ENCODE results near the gene ZCCHC2. TPM values are rescaled to one million over a fixed set of nuclear protein-coding genes. Genes with fewer than 3 reads are reported as not detected.

ZCCHC2 gene
- total and polyA plus RNA-seq, 4 donors, result 7.1 to 25.4 (median 10.8) TPM

DNA sequence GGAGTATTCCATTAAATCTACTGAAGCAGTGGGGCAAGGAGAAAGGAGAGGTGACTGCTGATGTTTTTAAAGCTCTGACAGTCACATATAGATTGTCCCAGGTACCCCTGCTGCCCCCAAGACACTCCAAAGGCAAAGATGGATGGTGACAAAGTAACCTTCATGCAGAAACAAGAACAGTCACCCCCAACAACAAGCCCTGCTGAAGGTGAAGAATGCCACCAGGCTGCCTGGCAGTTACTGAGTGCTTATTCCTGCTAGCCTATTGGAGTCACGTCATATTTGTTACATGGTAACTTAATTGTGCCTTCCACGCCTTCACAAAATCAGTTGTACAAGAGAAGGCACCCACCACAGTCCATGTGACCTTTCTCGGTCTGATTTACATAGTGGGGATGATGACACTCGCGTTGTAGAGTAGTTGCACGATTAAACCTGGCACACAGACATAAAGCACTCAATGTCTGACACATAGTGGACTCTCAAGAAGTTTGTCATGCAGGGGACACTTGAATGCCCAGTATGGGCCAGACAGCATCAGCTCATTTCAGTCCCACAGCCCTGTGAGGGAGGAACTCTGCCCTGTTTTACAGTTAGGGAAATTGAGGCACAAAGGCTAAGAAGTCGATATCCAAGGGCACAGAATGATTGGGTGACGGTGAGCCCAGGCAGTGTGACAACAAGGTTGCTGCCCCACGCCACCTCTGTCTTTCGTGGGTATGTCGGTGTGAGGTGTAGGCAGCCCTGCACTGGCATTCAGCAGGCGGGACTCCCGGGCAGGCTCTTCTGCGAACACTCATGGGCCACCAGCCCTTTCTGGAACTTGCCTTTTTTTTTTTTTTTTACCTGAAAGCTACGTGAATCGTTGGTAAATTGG is 62.7 kb downstream of the ZCCHC2 start:
- Histone ChIP-seq H3K4me1 (ENCODE audit: control insufficient read depth in 4 of 4, insufficient read depth in 4 of 4, low read length in 3 of 4) (peaks cover 0 to 20% (median 10%) of the 10 kb centered on the region in 4 donors), H3K9ac (ENCODE audit: low read depth in 1 of 2, low read length in 2 of 2) (no peak overlapping the region), H3K4me3 (ENCODE audit: low read depth in 1 of 3, low read length in 3 of 3) (no peak overlapping the region), H3K27me3 (ENCODE audit: control insufficient read depth in 4 of 4, insufficient read depth in 4 of 4, low read length in 3 of 4) (no peaks in the 10 kb centered on the region), H3K9me3 (ENCODE audit: control insufficient read depth in 4 of 4, low read length in 3 of 4) (no peaks in the 10 kb centered on the region), H3K36me3 (ENCODE audit: control insufficient read depth in 4 of 4, insufficient read depth in 3 of 4, low read depth in 1 of 4, low read length in 3 of 4) (peaks cover 0 to 6% (median 2%) of the 10 kb centered on the region in 4 donors), H3K27ac (ENCODE audit: low read depth in 1 of 2, low read length in 2 of 2) (no peak overlapping the region)
- 77% methylated on average over 16 of the region's 16 CpGs for WGBS
- peak; percentile 27 for DNase-seq (ENCODE audit: low spot score)
- no peak for TF ChIP-seq RXRA (IDR thresholded peaks at IDR 0.05)
- no peak for TF ChIP-seq HNF4G (IDR thresholded peaks at IDR 0.05)
- TF ChIP-seq, protein P1, sequence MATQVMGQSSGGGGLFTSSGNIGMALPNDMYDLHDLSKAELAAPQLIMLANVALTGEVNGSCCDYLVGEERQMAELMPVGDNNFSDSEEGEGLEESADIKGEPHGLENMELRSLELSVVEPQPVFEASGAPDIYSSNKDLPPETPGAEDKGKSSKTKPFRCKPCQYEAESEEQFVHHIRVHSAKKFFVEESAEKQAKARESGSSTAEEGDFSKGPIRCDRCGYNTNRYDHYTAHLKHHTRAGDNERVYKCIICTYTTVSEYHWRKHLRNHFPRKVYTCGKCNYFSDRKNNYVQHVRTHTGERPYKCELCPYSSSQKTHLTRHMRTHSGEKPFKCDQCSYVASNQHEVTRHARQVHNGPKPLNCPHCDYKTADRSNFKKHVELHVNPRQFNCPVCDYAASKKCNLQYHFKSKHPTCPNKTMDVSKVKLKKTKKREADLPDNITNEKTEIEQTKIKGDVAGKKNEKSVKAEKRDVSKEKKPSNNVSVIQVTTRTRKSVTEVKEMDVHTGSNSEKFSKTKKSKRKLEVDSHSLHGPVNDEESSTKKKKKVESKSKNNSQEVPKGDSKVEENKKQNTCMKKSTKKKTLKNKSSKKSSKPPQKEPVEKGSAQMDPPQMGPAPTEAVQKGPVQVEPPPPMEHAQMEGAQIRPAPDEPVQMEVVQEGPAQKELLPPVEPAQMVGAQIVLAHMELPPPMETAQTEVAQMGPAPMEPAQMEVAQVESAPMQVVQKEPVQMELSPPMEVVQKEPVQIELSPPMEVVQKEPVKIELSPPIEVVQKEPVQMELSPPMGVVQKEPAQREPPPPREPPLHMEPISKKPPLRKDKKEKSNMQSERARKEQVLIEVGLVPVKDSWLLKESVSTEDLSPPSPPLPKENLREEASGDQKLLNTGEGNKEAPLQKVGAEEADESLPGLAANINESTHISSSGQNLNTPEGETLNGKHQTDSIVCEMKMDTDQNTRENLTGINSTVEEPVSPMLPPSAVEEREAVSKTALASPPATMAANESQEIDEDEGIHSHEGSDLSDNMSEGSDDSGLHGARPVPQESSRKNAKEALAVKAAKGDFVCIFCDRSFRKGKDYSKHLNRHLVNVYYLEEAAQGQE (IDR thresholded peaks at IDR 0.05), result no peak
- TF ChIP-seq FOXA2 (IDR thresholded peaks at IDR 0.05), result no peak
- TF ChIP-seq, protein P2, sequence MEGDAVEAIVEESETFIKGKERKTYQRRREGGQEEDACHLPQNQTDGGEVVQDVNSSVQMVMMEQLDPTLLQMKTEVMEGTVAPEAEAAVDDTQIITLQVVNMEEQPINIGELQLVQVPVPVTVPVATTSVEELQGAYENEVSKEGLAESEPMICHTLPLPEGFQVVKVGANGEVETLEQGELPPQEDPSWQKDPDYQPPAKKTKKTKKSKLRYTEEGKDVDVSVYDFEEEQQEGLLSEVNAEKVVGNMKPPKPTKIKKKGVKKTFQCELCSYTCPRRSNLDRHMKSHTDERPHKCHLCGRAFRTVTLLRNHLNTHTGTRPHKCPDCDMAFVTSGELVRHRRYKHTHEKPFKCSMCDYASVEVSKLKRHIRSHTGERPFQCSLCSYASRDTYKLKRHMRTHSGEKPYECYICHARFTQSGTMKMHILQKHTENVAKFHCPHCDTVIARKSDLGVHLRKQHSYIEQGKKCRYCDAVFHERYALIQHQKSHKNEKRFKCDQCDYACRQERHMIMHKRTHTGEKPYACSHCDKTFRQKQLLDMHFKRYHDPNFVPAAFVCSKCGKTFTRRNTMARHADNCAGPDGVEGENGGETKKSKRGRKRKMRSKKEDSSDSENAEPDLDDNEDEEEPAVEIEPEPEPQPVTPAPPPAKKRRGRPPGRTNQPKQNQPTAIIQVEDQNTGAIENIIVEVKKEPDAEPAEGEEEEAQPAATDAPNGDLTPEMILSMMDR (IDR thresholded peaks at IDR 0.05; ENCODE audit: low read depth, low read length, missing input control), result no peak
- TF ChIP-seq JUND (IDR thresholded peaks at IDR 0.05), result no peak
- TF ChIP-seq, protein P3, sequence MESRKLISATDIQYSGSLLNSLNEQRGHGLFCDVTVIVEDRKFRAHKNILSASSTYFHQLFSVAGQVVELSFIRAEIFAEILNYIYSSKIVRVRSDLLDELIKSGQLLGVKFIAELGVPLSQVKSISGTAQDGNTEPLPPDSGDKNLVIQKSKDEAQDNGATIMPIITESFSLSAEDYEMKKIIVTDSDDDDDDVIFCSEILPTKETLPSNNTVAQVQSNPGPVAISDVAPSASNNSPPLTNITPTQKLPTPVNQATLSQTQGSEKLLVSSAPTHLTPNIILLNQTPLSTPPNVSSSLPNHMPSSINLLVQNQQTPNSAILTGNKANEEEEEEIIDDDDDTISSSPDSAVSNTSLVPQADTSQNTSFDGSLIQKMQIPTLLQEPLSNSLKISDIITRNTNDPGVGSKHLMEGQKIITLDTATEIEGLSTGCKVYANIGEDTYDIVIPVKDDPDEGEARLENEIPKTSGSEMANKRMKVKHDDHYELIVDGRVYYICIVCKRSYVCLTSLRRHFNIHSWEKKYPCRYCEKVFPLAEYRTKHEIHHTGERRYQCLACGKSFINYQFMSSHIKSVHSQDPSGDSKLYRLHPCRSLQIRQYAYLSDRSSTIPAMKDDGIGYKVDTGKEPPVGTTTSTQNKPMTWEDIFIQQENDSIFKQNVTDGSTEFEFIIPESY (IDR thresholded peaks at IDR 0.05), result no peak
- TF ChIP-seq SP1 (IDR thresholded peaks at IDR 0.05), result no peak
- TF ChIP-seq, protein P4, sequence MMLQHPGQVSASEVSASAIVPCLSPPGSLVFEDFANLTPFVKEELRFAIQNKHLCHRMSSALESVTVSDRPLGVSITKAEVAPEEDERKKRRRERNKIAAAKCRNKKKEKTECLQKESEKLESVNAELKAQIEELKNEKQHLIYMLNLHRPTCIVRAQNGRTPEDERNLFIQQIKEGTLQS (IDR thresholded peaks at IDR 0.05), result no peak
- no peak for TF ChIP-seq RAD21 (IDR thresholded peaks at IDR 0.05)
- TF ChIP-seq NR2F2 (IDR thresholded peaks at IDR 0.05), result no peak
- no peak for TF ChIP-seq FOXA1 (IDR thresholded peaks at IDR 0.05)
- TF ChIP-seq, protein P5, sequence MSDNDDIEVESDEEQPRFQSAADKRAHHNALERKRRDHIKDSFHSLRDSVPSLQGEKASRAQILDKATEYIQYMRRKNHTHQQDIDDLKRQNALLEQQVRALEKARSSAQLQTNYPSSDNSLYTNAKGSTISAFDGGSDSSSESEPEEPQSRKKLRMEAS (IDR thresholded peaks at IDR 0.05), result no peak
- TF ChIP-seq EGR1 (IDR thresholded peaks at IDR 0.05; ENCODE audit: low read depth in 2 of 2), result no peak
- TF ChIP-seq YY1 (IDR thresholded peaks at IDR 0.05), result no peak
- TF ChIP-seq TAF1 (conservative IDR thresholded peaks at IDR 0.05), result no peak
- no peak for TF ChIP-seq GABPA (IDR thresholded peaks at IDR 0.05 in 1 of 2, conservative IDR thresholded peaks at IDR 0.05 in 1 of 2)
- TF ChIP-seq HNF4A (conservative IDR thresholded peaks at IDR 0.05), result no peak

Measured in liver (tissue), 9 donors.